H9 (cell line): Measurements from ENCODE around the gene DACT2. TPM values are rescaled to one million over a fixed set of nuclear protein-coding genes. Genes with fewer than 3 reads are reported as not detected.

ENCODE experiments used
- DNase-seq: peaks from one replicate; pipeline ENCODE4 v3.0.0-alpha.2; 2017
- H2AFZ ChIP-seq: one replicate; pipeline ENCODE4 v1.6.1; 2013; ENCODE audit warnings: mild to moderate bottlenecking, low read length, control low read depth, moderate library complexity
- H2AK5ac ChIP-seq: 2 replicates; pipeline ENCODE4 v1.6.1; 2013; ENCODE audit warnings: low read length, control low read depth, mixed read lengths; ENCODE audit not compliant: insufficient read length
- H2BK120ac ChIP-seq: one replicate; pipeline ENCODE4 v1.6.1; 2013; ENCODE audit warnings: low read depth, mild to moderate bottlenecking, low read length, control low read depth, inconsistent platforms; ENCODE audit not compliant: poor library complexity, severe bottlenecking
- H2BK12ac ChIP-seq: 2 replicates; pipeline ENCODE4 v1.6.1; 2013; ENCODE audit warnings: low read length, control low read depth, mixed read lengths, low read depth; ENCODE audit not compliant: insufficient read length
- H2BK15ac ChIP-seq: 2 replicates; pipeline ENCODE4 v1.6.1; 2013; ENCODE audit warnings: low read depth, low read length, control low read depth
- H2BK20ac ChIP-seq: one replicate; pipeline ENCODE4 v1.6.1; 2013; ENCODE audit warnings: low read depth, mild to moderate bottlenecking, low read length, control low read depth, inconsistent platforms; ENCODE audit not compliant: poor library complexity, severe bottlenecking
- H2BK5ac ChIP-seq: 2 replicates; pipeline ENCODE4 v1.6.1; 2013; ENCODE audit warnings: low read length, control low read depth, mixed read lengths; ENCODE audit not compliant: insufficient read length
- H3K14ac ChIP-seq: 2 replicates; pipeline ENCODE4 v1.6.1; 2013; ENCODE audit warnings: low read length, control low read depth; ENCODE audit not compliant: insufficient read depth
- H3K18ac ChIP-seq: 2 replicates; pipeline ENCODE4 v1.6.1; 2013; ENCODE audit warnings: low read depth, mild to moderate bottlenecking, mixed read lengths, low read length, control low read depth; ENCODE audit not compliant: insufficient read length
- H3K23ac ChIP-seq: 2 replicates; pipeline ENCODE4 v1.6.1; 2013; ENCODE audit warnings: low read length, control low read depth, mixed read lengths, low read depth; ENCODE audit not compliant: insufficient read length
- H3K23me2 ChIP-seq: 2 replicates; pipeline ENCODE4 v1.6.1; 2013; ENCODE audit warnings: low read depth, mild to moderate bottlenecking, mixed read lengths, low read length, control low read depth; ENCODE audit not compliant: insufficient read length, poor library complexity, severe bottlenecking
- H3K27ac ChIP-seq: 2 replicates; pipeline ENCODE4 v1.5.1; 2013; ENCODE audit warnings: low read length, control low read depth, mixed read lengths, low read depth; ENCODE audit not compliant: insufficient read length
- H3K27me3 ChIP-seq: 2 replicates; pipeline ENCODE4 v1.6.1; 2013; ENCODE audit warnings: low read length, control low read depth, inconsistent platforms; ENCODE audit not compliant: insufficient read depth
- H3K4ac ChIP-seq: 2 replicates; pipeline ENCODE4 v1.6.1; 2013; ENCODE audit warnings: low read depth, mild to moderate bottlenecking, control low read depth, inconsistent platforms, low read length, moderate library complexity
- H3K4me1 ChIP-seq: 2 replicates; pipeline ENCODE4 v1.6.1; 2013; ENCODE audit warnings: low read length, control low read depth, inconsistent platforms; ENCODE audit not compliant: insufficient read depth
- H3K4me2 ChIP-seq: 2 replicates; pipeline ENCODE4 v1.6.1; 2013; ENCODE audit warnings: low read length, control low read depth, mixed read lengths; ENCODE audit not compliant: insufficient read length, insufficient read depth
- H3K56ac ChIP-seq: 2 replicates; pipeline ENCODE4 v1.6.1; 2013; ENCODE audit warnings: low read depth, mild to moderate bottlenecking, mixed read lengths, low read length, control low read depth; ENCODE audit not compliant: insufficient read length
- H3K79me1 ChIP-seq: 2 replicates; pipeline ENCODE4 v1.6.1; 2013; ENCODE audit warnings: low read depth, mild to moderate bottlenecking, moderate library complexity, low read length, control low read depth, inconsistent platforms; ENCODE audit not compliant: insufficient read depth, poor library complexity, severe bottlenecking
- H3K79me2 ChIP-seq: 2 replicates; pipeline ENCODE4 v1.6.1; 2013; ENCODE audit warnings: low read length, control low read depth, inconsistent platforms; ENCODE audit not compliant: insufficient read depth
- H3K9ac ChIP-seq: 2 replicates; pipeline ENCODE4 v1.6.1; 2013; ENCODE audit warnings: low read length, control low read depth, mixed read lengths; ENCODE audit not compliant: insufficient read length; ENCODE audit errors: extremely low read depth
- H3K9me3 ChIP-seq: one replicate; pipeline ENCODE4 v1.6.1; 2013; ENCODE audit warnings: low read depth, low read length, inconsistent platforms; ENCODE audit not compliant: control insufficient read depth
- H3T11ph ChIP-seq: one replicate; pipeline ENCODE4 v1.6.1; 2013; ENCODE audit warnings: mild to moderate bottlenecking, low read length, control low read depth, inconsistent platforms
- H4K20me1 ChIP-seq: one replicate; pipeline ENCODE4 v1.6.1; 2013; ENCODE audit not compliant: control insufficient read depth, insufficient read length, insufficient read depth
- H4K5ac ChIP-seq: 2 replicates; pipeline ENCODE4 v1.6.1; 2013; ENCODE audit warnings: low read depth, mild to moderate bottlenecking, mixed read lengths, low read length, control low read depth; ENCODE audit not compliant: insufficient read length
- H4K8ac ChIP-seq: replicated peaks from 2 replicates; pipeline ENCODE4 v1.6.1; 2013; ENCODE audit warnings: low read length, control low read depth, mixed read lengths, low read depth; ENCODE audit not compliant: insufficient read length
- H4K91ac ChIP-seq: 2 replicates; pipeline ENCODE4 v1.6.1; 2013; ENCODE audit warnings: low read depth, mild to moderate bottlenecking, moderate library complexity, mixed read lengths, low read length, control low read depth; ENCODE audit not compliant: insufficient read length
- H3K27ac Mint-ChIP-seq, 3 experiments: 2 replicates in 2 of 3; 3 replicates in 1 of 3; pipeline ENCODE4 v1.8.0; 2020 to 2021; ENCODE audit warnings: mixed read lengths in 3 of 3, mild to moderate bottlenecking in 1 of 3, moderate library complexity in 1 of 3
- H3K27me3 Mint-ChIP-seq: 2 replicates; pipeline ENCODE4 v1.8.0; 2021; ENCODE audit warnings: low read depth, mild to moderate bottlenecking, moderate library complexity, mixed read lengths
- H3K36me3 Mint-ChIP-seq, 3 experiments: 2 replicates in 2 of 3; 3 replicates in 1 of 3; pipeline ENCODE4 v1.8.0; 2020 to 2021; ENCODE audit warnings: low read depth in 3 of 3, mixed read lengths in 3 of 3; ENCODE audit not compliant: insufficient read depth in 1 of 3
- H3K4me1 Mint-ChIP-seq, 2 experiments: 2 replicates each; pipeline ENCODE4 v1.8.0; 2020; ENCODE audit warnings: mixed read lengths in 2 of 2
- H3K4me3 Mint-ChIP-seq, 2 experiments: 2 replicates in 1 of 2; 3 replicates in 1 of 2; pipeline ENCODE4 v1.8.0; 2020 to 2021; ENCODE audit warnings: mild to moderate bottlenecking in 2 of 2, mixed read lengths in 2 of 2, moderate library complexity in 1 of 2
- H3K9me3 Mint-ChIP-seq, 2 experiments: 2 replicates in 1 of 2; 3 replicates in 1 of 2; pipeline ENCODE4 v1.8.0; 2020; ENCODE audit warnings: mild to moderate bottlenecking in 2 of 2, mixed read lengths in 2 of 2, moderate library complexity in 1 of 2
- CTCF ChIP-seq: fragments of 200-600 bp; sonication (generic); conservative IDR thresholded peaks from 3 replicates; pipeline ENCODE4 v1.8.0; 2021; ENCODE audit warnings: antibody characterized with exemption, mild to moderate bottlenecking
- WGBS: extraction: QIAGEN DNeasy Blood & Tissue Kit; methylation state at CpG from one replicate; pipeline ENCODE4 v1.1.7; 2013; ENCODE audit warnings: missing lambda C conversion rate, low lambda C conversion rate, mixed read lengths; ENCODE audit not compliant: insufficient read length; ENCODE audit errors: extremely low coverage; 5-methylcytosine and 5-hydroxymethylcytosine counted together
- total RNA-seq: library from RNA; stranded (reverse); gene quantifications from 2 replicates; pipeline ENCODE4 v1.2.1, GENCODE V29; 2021

The DACT2 gene
- total RNA-seq, 1 experiment from 2014 or later: 1.8 TPM

GRCh38 chr6:168288781-168289570 is 30.6 kb downstream of the DACT2 start:
- Mint-ChIP-seq H3K27ac (no peak overlapping the region), H3K36me3 (peaks cover 0 to 5% (median 0%) of the 10 kb centered on the region in 3 experiments; a peak in 2 of 7 replicates), H3K9me3 (peaks cover 3 to 5% of the 10 kb centered on the region in 2 experiments; a peak in 2 of 5 replicates), H3K4me3 (no peak overlapping the region), H3K27me3 (peaks cover 28% of the 10 kb centered on the region), H3K4me1 (no peaks in the 10 kb centered on the region)
- Histone ChIP-seq H2BK120ac (no peak overlapping the region), H3K27ac (no peak overlapping the region), H4K91ac (no peak overlapping the region), H3K23ac (no peak overlapping the region), H3K9me3 (no peaks in the 10 kb centered on the region), H3K79me1 (no peaks in the 10 kb centered on the region), H2BK15ac (no peak overlapping the region), H3K9ac (no peak overlapping the region), H3K14ac (no peak overlapping the region), H3T11ph (no peak overlapping the region), H3K4me1 (no peaks in the 10 kb centered on the region), H3K4ac (no peak overlapping the region), H2AK5ac (no peak overlapping the region), H3K4me2 (no peak overlapping the region), H3K18ac (no peak overlapping the region), H3K56ac (no peak overlapping the region), H4K20me1 (peaks cover 2% of the 10 kb centered on the region), H2AFZ (no peak overlapping the region), H2BK20ac (no peak overlapping the region), H2BK12ac (no peak overlapping the region), H4K8ac (no peak overlapping the region), H3K79me2 (no peaks in the 10 kb centered on the region), H2BK5ac (no peak overlapping the region), H4K5ac (no peak overlapping the region), H3K27me3 (no peaks in the 10 kb centered on the region), H3K23me2 (no peaks in the 10 kb centered on the region)
- no CpG with 5 or more reads among the region's 27 CpGs for WGBS
- no peak for TF ChIP-seq CTCF
- no peak for DNase-seq
